ENCODE data around the gene RFC2.

DNA sequence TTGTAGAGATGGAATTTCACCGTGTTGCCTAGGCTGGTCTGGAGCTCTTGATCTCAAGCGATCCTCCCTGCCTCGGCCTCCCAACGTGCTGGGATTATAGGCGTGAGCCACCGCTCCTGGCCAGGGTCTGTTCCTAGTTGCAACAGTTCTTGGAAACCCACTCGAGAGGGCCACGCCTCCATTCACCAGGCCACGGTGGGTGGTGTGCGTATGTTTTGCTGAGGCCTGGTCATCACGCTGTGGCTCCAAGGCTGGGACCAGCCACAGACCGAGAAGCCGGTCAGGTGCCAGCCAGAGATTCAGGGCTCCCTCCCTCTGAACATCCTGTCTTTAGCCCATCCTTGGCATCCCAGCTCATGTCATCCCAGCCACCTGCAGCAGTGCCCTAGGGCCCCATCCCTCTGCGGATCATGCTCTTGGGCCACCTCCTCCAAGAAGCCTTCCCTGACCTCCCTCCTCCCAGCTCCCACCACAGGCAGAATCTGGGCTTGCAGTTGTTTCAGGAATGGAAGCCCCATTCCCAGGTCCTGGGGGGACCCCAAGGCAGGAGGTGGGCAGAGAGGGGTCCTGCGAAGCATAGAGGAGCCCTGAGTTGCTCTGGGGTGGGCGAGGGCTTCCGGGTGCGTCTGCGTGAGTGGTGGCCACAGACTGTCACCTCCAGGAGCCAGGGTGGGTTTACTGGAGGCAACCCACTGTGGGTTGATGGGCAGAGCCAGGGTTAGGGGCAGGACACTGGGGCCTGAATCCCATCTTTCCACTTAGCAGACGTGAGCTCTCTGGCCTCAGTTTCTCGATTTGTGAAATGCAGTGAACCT lies 39.2 kb downstream of the RFC2 start:
- TF ChIP-seq, protein P1, sequence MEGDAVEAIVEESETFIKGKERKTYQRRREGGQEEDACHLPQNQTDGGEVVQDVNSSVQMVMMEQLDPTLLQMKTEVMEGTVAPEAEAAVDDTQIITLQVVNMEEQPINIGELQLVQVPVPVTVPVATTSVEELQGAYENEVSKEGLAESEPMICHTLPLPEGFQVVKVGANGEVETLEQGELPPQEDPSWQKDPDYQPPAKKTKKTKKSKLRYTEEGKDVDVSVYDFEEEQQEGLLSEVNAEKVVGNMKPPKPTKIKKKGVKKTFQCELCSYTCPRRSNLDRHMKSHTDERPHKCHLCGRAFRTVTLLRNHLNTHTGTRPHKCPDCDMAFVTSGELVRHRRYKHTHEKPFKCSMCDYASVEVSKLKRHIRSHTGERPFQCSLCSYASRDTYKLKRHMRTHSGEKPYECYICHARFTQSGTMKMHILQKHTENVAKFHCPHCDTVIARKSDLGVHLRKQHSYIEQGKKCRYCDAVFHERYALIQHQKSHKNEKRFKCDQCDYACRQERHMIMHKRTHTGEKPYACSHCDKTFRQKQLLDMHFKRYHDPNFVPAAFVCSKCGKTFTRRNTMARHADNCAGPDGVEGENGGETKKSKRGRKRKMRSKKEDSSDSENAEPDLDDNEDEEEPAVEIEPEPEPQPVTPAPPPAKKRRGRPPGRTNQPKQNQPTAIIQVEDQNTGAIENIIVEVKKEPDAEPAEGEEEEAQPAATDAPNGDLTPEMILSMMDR (IDR thresholded peaks at IDR 0.05): no peak
- TF ChIP-seq EZH2 (IDR thresholded peaks at IDR 0.05): no peak
